Measurements from ENCODE around the gene OXER1.

OXER1 gene

GRCh38 chr2:42748840-42749239 lies 15.1 kb downstream of the OXER1 start:
- ChIA-PET CTCF (no interaction called here), POLR2A (no interaction called here)
- Histone ChIP-seq H3K36me3 (ENCODE audit: control insufficient read depth in 2 of 2, insufficient read depth in 1 of 2, low read length in 2 of 2) (peaks cover 0 to 9% of the 10 kb centered on the region in 2 experiments; a peak in 1 of 3 replicates), H3K9me3 (ENCODE audit: control insufficient read depth, insufficient read depth, low read depth, low read length) (no peaks in the 10 kb centered on the region), H3K27ac (ENCODE audit: extremely low read depth, low read depth, low read length) (no peak overlapping the region), H3K4me1 (ENCODE audit: control insufficient read depth, insufficient read depth, low read length) (no peaks in the 10 kb centered on the region), H3K4me3 (ENCODE audit: low read depth, low read length) (no peak overlapping the region)
- TF ChIP-seq ZNF280D (tag by site-specific recombination; IDR thresholded peaks at IDR 0.05) (no peak), FEZF1 (tag by site-specific recombination; IDR thresholded peaks at IDR 0.05) (no peak), ZNF324 (tag by site-specific recombination; IDR thresholded peaks at IDR 0.05) (no peak), ZNF404 (tag by site-specific recombination; IDR thresholded peaks at IDR 0.05) (no peak), GFI1B (tag by site-specific recombination; IDR thresholded peaks at IDR 0.05) (no peak), ZNF670 (tag by site-specific recombination; IDR thresholded peaks at IDR 0.05; ENCODE audit: low read depth) (no peak), ZNF24 (tag by site-specific recombination; IDR thresholded peaks at IDR 0.05) (no peak), KLF9 (tag by site-specific recombination; IDR thresholded peaks at IDR 0.05; ENCODE audit: low read depth) (no peak)
- TF ChIP-seq, protein P1, sequence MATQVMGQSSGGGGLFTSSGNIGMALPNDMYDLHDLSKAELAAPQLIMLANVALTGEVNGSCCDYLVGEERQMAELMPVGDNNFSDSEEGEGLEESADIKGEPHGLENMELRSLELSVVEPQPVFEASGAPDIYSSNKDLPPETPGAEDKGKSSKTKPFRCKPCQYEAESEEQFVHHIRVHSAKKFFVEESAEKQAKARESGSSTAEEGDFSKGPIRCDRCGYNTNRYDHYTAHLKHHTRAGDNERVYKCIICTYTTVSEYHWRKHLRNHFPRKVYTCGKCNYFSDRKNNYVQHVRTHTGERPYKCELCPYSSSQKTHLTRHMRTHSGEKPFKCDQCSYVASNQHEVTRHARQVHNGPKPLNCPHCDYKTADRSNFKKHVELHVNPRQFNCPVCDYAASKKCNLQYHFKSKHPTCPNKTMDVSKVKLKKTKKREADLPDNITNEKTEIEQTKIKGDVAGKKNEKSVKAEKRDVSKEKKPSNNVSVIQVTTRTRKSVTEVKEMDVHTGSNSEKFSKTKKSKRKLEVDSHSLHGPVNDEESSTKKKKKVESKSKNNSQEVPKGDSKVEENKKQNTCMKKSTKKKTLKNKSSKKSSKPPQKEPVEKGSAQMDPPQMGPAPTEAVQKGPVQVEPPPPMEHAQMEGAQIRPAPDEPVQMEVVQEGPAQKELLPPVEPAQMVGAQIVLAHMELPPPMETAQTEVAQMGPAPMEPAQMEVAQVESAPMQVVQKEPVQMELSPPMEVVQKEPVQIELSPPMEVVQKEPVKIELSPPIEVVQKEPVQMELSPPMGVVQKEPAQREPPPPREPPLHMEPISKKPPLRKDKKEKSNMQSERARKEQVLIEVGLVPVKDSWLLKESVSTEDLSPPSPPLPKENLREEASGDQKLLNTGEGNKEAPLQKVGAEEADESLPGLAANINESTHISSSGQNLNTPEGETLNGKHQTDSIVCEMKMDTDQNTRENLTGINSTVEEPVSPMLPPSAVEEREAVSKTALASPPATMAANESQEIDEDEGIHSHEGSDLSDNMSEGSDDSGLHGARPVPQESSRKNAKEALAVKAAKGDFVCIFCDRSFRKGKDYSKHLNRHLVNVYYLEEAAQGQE (tag by site-specific recombination; IDR thresholded peaks at IDR 0.05): 0 out of 2 replicates have a peak, but pooled peaks have one; percentile 29

- H3K27ac ChIP-seq (ENCODE audit: extremely low read depth, low read depth, low read length): no peak overlapping the region
- H3K4me1 ChIP-seq (ENCODE audit: control insufficient read depth, insufficient read depth, low read length): no peaks in the 10 kb centered on the region
- H3K9me3 ChIP-seq (ENCODE audit: control insufficient read depth, insufficient read depth, low read depth, low read length): no peaks in the 10 kb centered on the region
- POLR2A ChIA-PET: no interaction called here
- TF ChIP-seq, protein P2, sequence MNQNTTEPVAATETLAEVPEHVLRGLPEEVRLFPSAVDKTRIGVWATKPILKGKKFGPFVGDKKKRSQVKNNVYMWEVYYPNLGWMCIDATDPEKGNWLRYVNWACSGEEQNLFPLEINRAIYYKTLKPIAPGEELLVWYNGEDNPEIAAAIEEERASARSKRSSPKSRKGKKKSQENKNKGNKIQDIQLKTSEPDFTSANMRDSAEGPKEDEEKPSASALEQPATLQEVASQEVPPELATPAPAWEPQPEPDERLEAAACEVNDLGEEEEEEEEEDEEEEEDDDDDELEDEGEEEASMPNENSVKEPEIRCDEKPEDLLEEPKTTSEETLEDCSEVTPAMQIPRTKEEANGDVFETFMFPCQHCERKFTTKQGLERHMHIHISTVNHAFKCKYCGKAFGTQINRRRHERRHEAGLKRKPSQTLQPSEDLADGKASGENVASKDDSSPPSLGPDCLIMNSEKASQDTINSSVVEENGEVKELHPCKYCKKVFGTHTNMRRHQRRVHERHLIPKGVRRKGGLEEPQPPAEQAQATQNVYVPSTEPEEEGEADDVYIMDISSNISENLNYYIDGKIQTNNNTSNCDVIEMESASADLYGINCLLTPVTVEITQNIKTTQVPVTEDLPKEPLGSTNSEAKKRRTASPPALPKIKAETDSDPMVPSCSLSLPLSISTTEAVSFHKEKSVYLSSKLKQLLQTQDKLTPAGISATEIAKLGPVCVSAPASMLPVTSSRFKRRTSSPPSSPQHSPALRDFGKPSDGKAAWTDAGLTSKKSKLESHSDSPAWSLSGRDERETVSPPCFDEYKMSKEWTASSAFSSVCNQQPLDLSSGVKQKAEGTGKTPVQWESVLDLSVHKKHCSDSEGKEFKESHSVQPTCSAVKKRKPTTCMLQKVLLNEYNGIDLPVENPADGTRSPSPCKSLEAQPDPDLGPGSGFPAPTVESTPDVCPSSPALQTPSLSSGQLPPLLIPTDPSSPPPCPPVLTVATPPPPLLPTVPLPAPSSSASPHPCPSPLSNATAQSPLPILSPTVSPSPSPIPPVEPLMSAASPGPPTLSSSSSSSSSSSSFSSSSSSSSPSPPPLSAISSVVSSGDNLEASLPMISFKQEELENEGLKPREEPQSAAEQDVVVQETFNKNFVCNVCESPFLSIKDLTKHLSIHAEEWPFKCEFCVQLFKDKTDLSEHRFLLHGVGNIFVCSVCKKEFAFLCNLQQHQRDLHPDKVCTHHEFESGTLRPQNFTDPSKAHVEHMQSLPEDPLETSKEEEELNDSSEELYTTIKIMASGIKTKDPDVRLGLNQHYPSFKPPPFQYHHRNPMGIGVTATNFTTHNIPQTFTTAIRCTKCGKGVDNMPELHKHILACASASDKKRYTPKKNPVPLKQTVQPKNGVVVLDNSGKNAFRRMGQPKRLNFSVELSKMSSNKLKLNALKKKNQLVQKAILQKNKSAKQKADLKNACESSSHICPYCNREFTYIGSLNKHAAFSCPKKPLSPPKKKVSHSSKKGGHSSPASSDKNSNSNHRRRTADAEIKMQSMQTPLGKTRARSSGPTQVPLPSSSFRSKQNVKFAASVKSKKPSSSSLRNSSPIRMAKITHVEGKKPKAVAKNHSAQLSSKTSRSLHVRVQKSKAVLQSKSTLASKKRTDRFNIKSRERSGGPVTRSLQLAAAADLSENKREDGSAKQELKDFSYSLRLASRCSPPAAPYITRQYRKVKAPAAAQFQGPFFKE (tag by site-specific recombination; IDR thresholded peaks at IDR 0.05; ENCODE audit: borderline replicate concordance): no peak
- H3K36me3 ChIP-seq (ENCODE audit: control insufficient read depth in 2 of 2, insufficient read depth in 1 of 2, low read length in 2 of 2): no peaks in the 10 kb centered on the region
- no peak overlapping the region for H3K4me3 ChIP-seq (ENCODE audit: low read depth, low read length)
- CTCF ChIA-PET: interaction anchor here (0.6 kb wide), 1 partner anchor 87 kb away, joined by 4 read pairs; no protein-coding TSS in a partner anchor
Observed at GRCh38 chr2:42747422-42747821, 16.5 kb downstream of the OXER1 start.

All from HEK293 (cell line).